ENCODE measurements around the gene EHBP1.
"Not testable (repeated sequence)": the region's sequence is repeated elsewhere in the genome, so short reads cannot be mapped to it uniquely, and the experiment has no call there.

EHBP1 gene

DNA sequence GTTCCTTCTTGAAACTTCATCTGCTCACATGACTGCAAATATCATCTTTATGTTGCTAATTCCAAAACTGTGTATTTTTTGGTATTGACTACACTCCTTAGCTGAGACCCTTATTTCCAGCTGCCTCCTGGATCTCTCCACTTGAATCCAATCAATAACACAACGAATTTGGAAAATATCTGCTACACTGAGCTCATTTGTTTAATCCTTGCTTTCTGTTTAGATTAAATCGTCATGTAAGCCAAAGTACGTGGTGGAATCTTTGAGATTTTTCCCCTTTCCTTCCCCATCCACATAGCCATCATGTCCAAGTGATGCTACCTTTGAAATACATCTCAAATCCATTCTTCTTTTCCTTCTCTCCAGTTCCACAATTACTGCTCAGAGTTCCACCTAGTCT lies 360.8 kb downstream of the EHBP1 start:
- no peaks in the 10 kb centered on the region for H3K36me3 ChIP-seq (ENCODE audit: control insufficient read depth, insufficient read depth, low read length)
- H3K4me1 ChIP-seq, result no peaks in the 10 kb centered on the region
- H3K27ac ChIP-seq, result no peak overlapping the region
- no peaks in the 10 kb centered on the region for H3K79me2 ChIP-seq
- no peak overlapping the region for H3K4me3 ChIP-seq (ENCODE audit: low read depth, low read length)
- H2AFZ ChIP-seq, result no peak overlapping the region
- TF ChIP-seq, protein P1, sequence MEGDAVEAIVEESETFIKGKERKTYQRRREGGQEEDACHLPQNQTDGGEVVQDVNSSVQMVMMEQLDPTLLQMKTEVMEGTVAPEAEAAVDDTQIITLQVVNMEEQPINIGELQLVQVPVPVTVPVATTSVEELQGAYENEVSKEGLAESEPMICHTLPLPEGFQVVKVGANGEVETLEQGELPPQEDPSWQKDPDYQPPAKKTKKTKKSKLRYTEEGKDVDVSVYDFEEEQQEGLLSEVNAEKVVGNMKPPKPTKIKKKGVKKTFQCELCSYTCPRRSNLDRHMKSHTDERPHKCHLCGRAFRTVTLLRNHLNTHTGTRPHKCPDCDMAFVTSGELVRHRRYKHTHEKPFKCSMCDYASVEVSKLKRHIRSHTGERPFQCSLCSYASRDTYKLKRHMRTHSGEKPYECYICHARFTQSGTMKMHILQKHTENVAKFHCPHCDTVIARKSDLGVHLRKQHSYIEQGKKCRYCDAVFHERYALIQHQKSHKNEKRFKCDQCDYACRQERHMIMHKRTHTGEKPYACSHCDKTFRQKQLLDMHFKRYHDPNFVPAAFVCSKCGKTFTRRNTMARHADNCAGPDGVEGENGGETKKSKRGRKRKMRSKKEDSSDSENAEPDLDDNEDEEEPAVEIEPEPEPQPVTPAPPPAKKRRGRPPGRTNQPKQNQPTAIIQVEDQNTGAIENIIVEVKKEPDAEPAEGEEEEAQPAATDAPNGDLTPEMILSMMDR (IDR thresholded peaks at IDR 0.05), result no peak
- H3K9me3 ChIP-seq (ENCODE audit: control insufficient read depth, low read length), result no peaks in the 10 kb centered on the region
- no peaks in the 10 kb centered on the region for H3K27me3 ChIP-seq (ENCODE audit: control insufficient read depth, insufficient read depth, low read length)
- no peak overlapping the region for H3K9ac ChIP-seq
- H3K4me2 ChIP-seq (ENCODE audit: low read length), result no peak overlapping the region

DNA sequence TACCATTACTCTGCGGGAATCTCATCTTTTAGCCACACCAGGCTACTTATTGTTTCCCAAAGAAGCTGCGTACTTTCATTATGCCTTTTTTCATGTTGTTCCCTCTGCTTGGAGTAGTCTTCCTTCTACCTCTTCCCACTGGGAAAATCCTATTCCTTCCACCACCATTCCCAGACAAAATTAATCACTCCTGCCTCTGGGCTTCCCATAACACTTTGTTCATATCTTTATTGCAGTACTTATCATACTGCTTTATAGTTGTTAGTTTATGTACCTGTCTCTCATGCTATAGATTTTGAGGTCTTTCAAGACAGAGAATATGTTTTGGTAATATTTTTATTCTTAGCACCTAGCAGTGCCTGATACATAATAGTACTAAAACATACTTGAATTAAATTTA lies 361.3 kb downstream of the EHBP1 start:
- no peak overlapping the region for H3K4me3 ChIP-seq (ENCODE audit: low read depth, low read length)
- H3K79me2 ChIP-seq, result no peaks in the 10 kb centered on the region
- H3K4me1 ChIP-seq, result no peaks in the 10 kb centered on the region
- no peaks in the 10 kb centered on the region for H3K27me3 ChIP-seq (ENCODE audit: control insufficient read depth, insufficient read depth, low read length)
- H3K9ac ChIP-seq, result no peak overlapping the region
- no peak overlapping the region for H3K27ac ChIP-seq
- no peaks in the 10 kb centered on the region for H3K36me3 ChIP-seq (ENCODE audit: control insufficient read depth, insufficient read depth, low read length)
- H3K9me3 ChIP-seq (ENCODE audit: control insufficient read depth, low read length), result no peaks in the 10 kb centered on the region
- no peak overlapping the region for H2AFZ ChIP-seq
- H3K4me2 ChIP-seq (ENCODE audit: low read length), result no peak overlapping the region
- TF ChIP-seq, protein P1 (IDR thresholded peaks at IDR 0.05), result no peak

DNA sequence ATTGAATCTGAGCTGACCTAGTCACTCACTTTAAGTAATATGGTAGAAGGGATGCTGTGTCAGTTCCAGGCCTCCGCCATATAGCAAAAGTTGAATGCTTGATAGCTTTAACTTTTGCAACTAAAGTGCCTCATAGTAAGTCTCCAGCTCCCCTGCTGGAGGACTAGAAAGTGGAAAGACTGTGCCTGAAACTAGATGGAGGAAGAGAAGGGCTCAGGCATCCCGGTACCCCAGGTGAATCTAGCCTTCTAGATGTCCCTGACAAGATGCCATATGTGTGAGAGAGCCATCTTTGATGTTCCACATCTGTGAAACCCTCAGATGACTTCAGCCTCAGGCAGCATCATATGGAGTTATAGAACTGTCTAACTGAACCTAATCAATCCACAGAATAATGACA lies 366.2 kb downstream of the EHBP1 start:
- no peak overlapping the region for H3K27ac ChIP-seq

DNA sequence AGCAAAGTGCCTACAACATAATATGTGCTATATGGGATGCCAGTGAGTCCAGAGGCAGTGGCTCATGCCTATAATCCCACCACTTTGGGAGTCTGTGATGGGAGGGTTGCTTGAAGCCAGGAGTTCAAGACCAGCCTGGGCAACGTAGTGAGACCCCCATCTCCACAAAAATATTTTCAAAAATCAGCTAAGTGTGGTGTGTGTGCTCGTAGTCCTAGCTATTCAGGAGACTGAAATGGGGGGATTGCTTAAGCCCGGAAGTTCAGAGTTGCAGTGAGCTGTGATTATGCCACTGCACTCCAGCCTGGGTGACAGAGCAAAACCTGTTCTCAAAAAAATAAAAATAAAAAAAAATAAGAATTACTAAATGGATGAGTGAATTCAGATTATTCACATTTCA lies 368.5 kb downstream of the EHBP1 start:
- no peaks in the 10 kb centered on the region for H3K79me2 ChIP-seq
- no peaks in the 10 kb centered on the region for H3K4me1 ChIP-seq
- H3K9ac ChIP-seq, result no peak overlapping the region
- no peak overlapping the region for H3K4me2 ChIP-seq (ENCODE audit: low read length)
- no peak overlapping the region for H2AFZ ChIP-seq
- no peaks in the 10 kb centered on the region for H3K27me3 ChIP-seq (ENCODE audit: control insufficient read depth, insufficient read depth, low read length)
- H3K9me3 ChIP-seq (ENCODE audit: control insufficient read depth, low read length), result no peaks in the 10 kb centered on the region
- H3K4me3 ChIP-seq (ENCODE audit: low read depth, low read length), result no peak overlapping the region
- no peak overlapping the region for H3K27ac ChIP-seq
- TF ChIP-seq, protein P1 (IDR thresholded peaks at IDR 0.05), result no peak
- no peaks in the 10 kb centered on the region for H3K36me3 ChIP-seq (ENCODE audit: control insufficient read depth, insufficient read depth, low read length)

More for the DNA sequence above, 366.2 kb downstream of the EHBP1 start:
- no peaks in the 10 kb centered on the region for H3K4me1 ChIP-seq
- H3K27me3 ChIP-seq (ENCODE audit: control insufficient read depth, insufficient read depth, low read length), result no peaks in the 10 kb centered on the region
- H3K79me2 ChIP-seq, result no peaks in the 10 kb centered on the region
- H3K4me2 ChIP-seq (ENCODE audit: low read length), result no peak overlapping the region
- H3K9me3 ChIP-seq (ENCODE audit: control insufficient read depth, low read length), result no peaks in the 10 kb centered on the region
- no peak overlapping the region for H3K4me3 ChIP-seq (ENCODE audit: low read depth, low read length)
- TF ChIP-seq, protein P1 (IDR thresholded peaks at IDR 0.05), result no peak
- no peak overlapping the region for H3K9ac ChIP-seq
- no peak overlapping the region for H2AFZ ChIP-seq
- no peaks in the 10 kb centered on the region for H3K36me3 ChIP-seq (ENCODE audit: control insufficient read depth, insufficient read depth, low read length)

DNA sequence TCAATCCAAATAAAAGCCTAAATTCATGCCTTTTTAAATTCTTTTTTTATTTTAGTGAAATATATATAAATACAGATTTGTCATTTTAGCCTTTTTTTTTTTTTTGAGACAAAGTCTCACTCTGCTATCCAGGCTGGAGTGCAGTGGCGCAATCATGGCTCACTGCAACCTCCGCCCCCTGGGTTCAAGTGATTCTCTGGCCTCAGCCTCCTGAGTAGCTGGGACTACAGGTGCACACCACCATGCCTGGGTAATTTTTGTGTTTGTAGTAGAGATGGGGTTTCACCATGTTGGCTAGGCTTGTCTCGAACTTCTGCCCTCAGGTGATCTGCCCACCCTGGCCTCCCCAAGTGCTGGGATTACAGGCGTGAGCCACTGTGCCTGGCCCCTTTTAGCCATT lies 368.9 kb downstream of the EHBP1 start:
- not testable (repeated sequence) for H3K27me3 ChIP-seq (ENCODE audit: control insufficient read depth, insufficient read depth, low read length); H3K79me2 ChIP-seq; H3K9me3 ChIP-seq (ENCODE audit: control insufficient read depth, low read length); H3K27ac ChIP-seq; H3K4me2 ChIP-seq (ENCODE audit: low read length); H2AFZ ChIP-seq; H3K4me3 ChIP-seq (ENCODE audit: low read depth, low read length); H3K9ac ChIP-seq; H3K4me1 ChIP-seq; H3K36me3 ChIP-seq (ENCODE audit: control insufficient read depth, insufficient read depth, low read length)

Data from parathyroid adenoma (tissue), 2 donors.